ENCODE results near the gene ZNF764. TPM values are rescaled to one million over a fixed set of nuclear protein-coding genes. Genes with fewer than 3 reads are reported as not detected.

Gene ZNF764
- total and polyA plus RNA-seq, 9 of the 15 experiments (the other 6 are each of a cell fraction or from before 2014, with no cell fraction given): 0.69 to 10.1 (median 4.1) TPM

Small RNA genes lying within 50 kb of the gene (microRNA-seq; reads per million reads assigned to microRNA genes)
- not detected for gene MIR4518 (ENCODE audit: borderline microRNAs expressed)

Small RNA genes lying within 50 kb of the gene (small RNA-seq; reads per million reads assigned to genes)
- gene AC093249.4 (not detected), gene MIR4518 (not detected)

Other genes starting within 250 kb of the ZNF764 start
Only the 7 nearest of the 21 such genes appear.
- 0.61 TPM in 1 of 2 replicates, not detected in the other for gene ITGAL, start 85.6 kb downstream of the ZNF764 start, total RNA-seq (2014; rRNA removed)
- not detected in 2 replicates for gene ITGAL, start 85.6 kb downstream of the ZNF764 start, total RNA-seq (2014; rRNA removed; fragmentation: Illumina TruSeq; extraction: Trizol)
- not detected in 2 replicates for gene ITGAL, start 85.6 kb downstream of the ZNF764 start, total RNA-seq (2015; rRNA removed; fragmentation: Illumina TruSeq; extraction: Trizol)
- gene ITGAL, start 85.6 kb downstream of the ZNF764 start, total RNA-seq (2021): 0.53 and 0.92 TPM in 2 replicates
- 0.01 and 0.12 TPM in 2 replicates for gene ITGAL, start 85.6 kb downstream of the ZNF764 start, polyA plus RNA-seq (2011; rRNA removed)
- 0.12 TPM in 1 of 2 replicates, not detected in the other for gene ITGAL, start 85.6 kb downstream of the ZNF764 start, polyA plus RNA-seq (2014; fragmentation: Illumina TruSeq; extraction: Trizol)
- gene ITGAL, start 85.6 kb downstream of the ZNF764 start, polyA plus RNA-seq (2014; fragmentation: Nextera tagmentation; extraction: Ambion mirVana): not detected
- not detected in 2 replicates for gene ITGAL, start 85.6 kb downstream of the ZNF764 start, polyA plus RNA-seq (2014; rRNA removed)
- gene ZNF768, start 31.8 kb downstream of the ZNF764 start, total RNA-seq (2014; rRNA removed): 39.7 and 58.9 TPM in 2 replicates
- 14.7 and 15.2 TPM in 2 replicates for gene ZNF768, start 31.8 kb downstream of the ZNF764 start, total RNA-seq (2014; rRNA removed; fragmentation: Illumina TruSeq; extraction: Trizol)
- 42.3 and 45.8 TPM in 2 replicates for gene ZNF768, start 31.8 kb downstream of the ZNF764 start, total RNA-seq (2015; rRNA removed; fragmentation: Illumina TruSeq; extraction: Trizol)
- gene ZNF768, start 31.8 kb downstream of the ZNF764 start, total RNA-seq (2021): 41.3 and 50.7 TPM in 2 replicates
- gene ZNF768, start 31.8 kb downstream of the ZNF764 start, polyA plus RNA-seq (2011; rRNA removed): 22.1 and 32.8 TPM in 2 replicates
- gene ZNF768, start 31.8 kb downstream of the ZNF764 start, polyA plus RNA-seq (2014; fragmentation: Illumina TruSeq; extraction: Trizol): 26.9 and 40.9 TPM in 2 replicates
- under 1 TPM; 0.13 to 0.17 TPM for gene ZNF768, start 31.8 kb downstream of the ZNF764 start, polyA plus RNA-seq (2014; fragmentation: Nextera tagmentation; extraction: Ambion mirVana)
- gene ZNF768, start 31.8 kb downstream of the ZNF764 start, polyA plus RNA-seq (2014; rRNA removed): 47.8 and 49.6 TPM in 2 replicates
- 1.5 and 3.3 TPM in 2 replicates for gene ZNF747, start 23.5 kb downstream of the ZNF764 start, total RNA-seq (2014; rRNA removed)
- gene ZNF747, start 23.5 kb downstream of the ZNF764 start, total RNA-seq (2014; rRNA removed; fragmentation: Illumina TruSeq; extraction: Trizol): 1.0 and 1.3 TPM in 2 replicates
- gene ZNF747, start 23.5 kb downstream of the ZNF764 start, total RNA-seq (2015; rRNA removed; fragmentation: Illumina TruSeq; extraction: Trizol): 2.0 and 2.1 TPM in 2 replicates
- 3.2 and 3.4 TPM in 2 replicates for gene ZNF747, start 23.5 kb downstream of the ZNF764 start, total RNA-seq (2021)
- gene ZNF747, start 23.5 kb downstream of the ZNF764 start, polyA plus RNA-seq (2011; rRNA removed): 1.9 and 2.8 TPM in 2 replicates
- gene ZNF747, start 23.5 kb downstream of the ZNF764 start, polyA plus RNA-seq (2014; fragmentation: Illumina TruSeq; extraction: Trizol): 1.5 and 1.9 TPM in 2 replicates
- gene ZNF747, start 23.5 kb downstream of the ZNF764 start, polyA plus RNA-seq (2014; fragmentation: Nextera tagmentation; extraction: Ambion mirVana): under 1 TPM; 0.14 to 0.27 TPM
- 1.7 and 3.3 TPM in 2 replicates for gene ZNF747, start 23.5 kb downstream of the ZNF764 start, polyA plus RNA-seq (2014; rRNA removed)
- gene ZNF688, start 13.3 kb upstream of the ZNF764 start, total RNA-seq (2014; rRNA removed): 7.7 and 12.9 TPM in 2 replicates
- gene ZNF688, start 13.3 kb upstream of the ZNF764 start, total RNA-seq (2014; rRNA removed; fragmentation: Illumina TruSeq; extraction: Trizol): 1.4 and 2.8 TPM in 2 replicates
- 4.1 and 5.2 TPM in 2 replicates for gene ZNF688, start 13.3 kb upstream of the ZNF764 start, total RNA-seq (2015; rRNA removed; fragmentation: Illumina TruSeq; extraction: Trizol)
- gene ZNF688, start 13.3 kb upstream of the ZNF764 start, total RNA-seq (2021): 4.5 and 5.1 TPM in 2 replicates
- 2.4 TPM in 2 replicates for gene ZNF688, start 13.3 kb upstream of the ZNF764 start, polyA plus RNA-seq (2011; rRNA removed)
- 5.4 and 7.0 TPM in 2 replicates for gene ZNF688, start 13.3 kb upstream of the ZNF764 start, polyA plus RNA-seq (2014; fragmentation: Illumina TruSeq; extraction: Trizol)
- under 1 TPM; 0.48 TPM for gene ZNF688, start 13.3 kb upstream of the ZNF764 start, polyA plus RNA-seq (2014; fragmentation: Nextera tagmentation; extraction: Ambion mirVana)
- gene ZNF688, start 13.3 kb upstream of the ZNF764 start, polyA plus RNA-seq (2014; rRNA removed): 4.6 and 12.5 TPM in 2 replicates
- 6.9 and 7.2 TPM in 2 replicates for gene ZNF785, start 27.3 kb upstream of the ZNF764 start, total RNA-seq (2014; rRNA removed)
- 4.6 and 4.8 TPM in 2 replicates for gene ZNF785, start 27.3 kb upstream of the ZNF764 start, total RNA-seq (2014; rRNA removed; fragmentation: Illumina TruSeq; extraction: Trizol)
- gene ZNF785, start 27.3 kb upstream of the ZNF764 start, total RNA-seq (2015; rRNA removed; fragmentation: Illumina TruSeq; extraction: Trizol): 6.2 and 6.4 TPM in 2 replicates
- 9.7 and 11.6 TPM in 2 replicates for gene ZNF785, start 27.3 kb upstream of the ZNF764 start, total RNA-seq (2021)
- gene ZNF785, start 27.3 kb upstream of the ZNF764 start, polyA plus RNA-seq (2011; rRNA removed): 10.6 and 12.4 TPM in 2 replicates
- 4.7 and 5.0 TPM in 2 replicates for gene ZNF785, start 27.3 kb upstream of the ZNF764 start, polyA plus RNA-seq (2014; fragmentation: Illumina TruSeq; extraction: Trizol)
- under 1 TPM; 0.64 to 0.70 TPM for gene ZNF785, start 27.3 kb upstream of the ZNF764 start, polyA plus RNA-seq (2014; fragmentation: Nextera tagmentation; extraction: Ambion mirVana)
- 11.0 and 12.4 TPM in 2 replicates for gene ZNF785, start 27.3 kb upstream of the ZNF764 start, polyA plus RNA-seq (2014; rRNA removed)
- 11.4 and 14.6 TPM in 2 replicates for gene ZNF689, start 52.0 kb upstream of the ZNF764 start, total RNA-seq (2014; rRNA removed)
- 8.4 and 8.7 TPM in 2 replicates for gene ZNF689, start 52.0 kb upstream of the ZNF764 start, total RNA-seq (2014; rRNA removed; fragmentation: Illumina TruSeq; extraction: Trizol)
- gene ZNF689, start 52.0 kb upstream of the ZNF764 start, total RNA-seq (2015; rRNA removed; fragmentation: Illumina TruSeq; extraction: Trizol): 12.0 and 12.1 TPM in 2 replicates
- 15.4 and 16.9 TPM in 2 replicates for gene ZNF689, start 52.0 kb upstream of the ZNF764 start, total RNA-seq (2021)
- gene ZNF689, start 52.0 kb upstream of the ZNF764 start, polyA plus RNA-seq (2011; rRNA removed): 8.0 and 9.6 TPM in 2 replicates
- gene ZNF689, start 52.0 kb upstream of the ZNF764 start, polyA plus RNA-seq (2014; fragmentation: Illumina TruSeq; extraction: Trizol): 11.6 and 12.3 TPM in 2 replicates
- 1 to 10 TPM; 5.4 to 5.7 TPM for gene ZNF689, start 52.0 kb upstream of the ZNF764 start, polyA plus RNA-seq (2014; fragmentation: Nextera tagmentation; extraction: Ambion mirVana)
- 10.2 and 10.8 TPM in 2 replicates for gene ZNF689, start 52.0 kb upstream of the ZNF764 start, polyA plus RNA-seq (2014; rRNA removed)
- 15.6 and 20.2 TPM in 2 replicates for gene PRR14, start 92.6 kb upstream of the ZNF764 start, total RNA-seq (2014; rRNA removed)
- 6.5 and 6.8 TPM in 2 replicates for gene PRR14, start 92.6 kb upstream of the ZNF764 start, total RNA-seq (2014; rRNA removed; fragmentation: Illumina TruSeq; extraction: Trizol)
- gene PRR14, start 92.6 kb upstream of the ZNF764 start, total RNA-seq (2015; rRNA removed; fragmentation: Illumina TruSeq; extraction: Trizol): 11.5 and 12.5 TPM in 2 replicates
- 62.1 and 63.1 TPM in 2 replicates for gene PRR14, start 92.6 kb upstream of the ZNF764 start, total RNA-seq (2021)
- 10.0 and 13.0 TPM in 2 replicates for gene PRR14, start 92.6 kb upstream of the ZNF764 start, polyA plus RNA-seq (2011; rRNA removed)
- 23.8 and 38.3 TPM in 2 replicates for gene PRR14, start 92.6 kb upstream of the ZNF764 start, polyA plus RNA-seq (2014; fragmentation: Illumina TruSeq; extraction: Trizol)
- gene PRR14, start 92.6 kb upstream of the ZNF764 start, polyA plus RNA-seq (2014; fragmentation: Nextera tagmentation; extraction: Ambion mirVana): 1 to 10 TPM; 2.2 to 2.3 TPM
- 20.5 and 26.7 TPM in 2 replicates for gene PRR14, start 92.6 kb upstream of the ZNF764 start, polyA plus RNA-seq (2014; rRNA removed)

Measured in K562 (cell line).